ENCODE data around the gene CGAS.
"Not testable (repeated sequence)": the region's sequence is repeated elsewhere in the genome, so short reads cannot be mapped to it uniquely, and the experiment has no call there.

Gene CGAS

GRCh38 chr6:73452107-73452461, at the start of gene CGAS:
TSS of gene CGAS (minus strand) at chr6:73452297. CDS start at chr6:73452181, 116 bp downstream.
- DNase-seq: peak; percentile 70

GRCh38 chr6:73497915-73498314, 45.8 kb upstream of the CGAS start:
- no peak for DNase-seq

- DNase-seq: peak; percentile 12
These were observed 39.3 kb upstream of the CGAS start for GRCh38 chr6:73491377-73491776.

GRCh38 chr6:73487473-73487872, 35.4 kb upstream of the CGAS start:
- no peak for DNase-seq

GRCh38 chr6:73484438-73484837, 32.3 kb upstream of the CGAS start:
- no peak for DNase-seq

- no peak for DNase-seq
These were observed 29.9 kb upstream of the CGAS start for GRCh38 chr6:73481969-73482368.

- no peak for DNase-seq
These were observed 25.3 kb upstream of the CGAS start for GRCh38 chr6:73477407-73477806.

- no peak for DNase-seq
These were observed 24.6 kb upstream of the CGAS start for GRCh38 chr6:73476723-73477122.

- no peak for DNase-seq
These were observed 19.7 kb upstream of the CGAS start for GRCh38 chr6:73471686-73472290.

- DNase-seq: peak; percentile 91
These were observed 9.6 kb upstream of the CGAS start, which contains the start of gene MTO1 for GRCh38 chr6:73461537-73462350. TSS of gene MTO1 (plus strand) at chr6:73461737. CDS start at chr6:73461855, 118 bp downstream.

GRCh38 chr6:73460056-73460455, 8.0 kb upstream of the CGAS start:
- no peak for DNase-seq

- DNase-seq: not testable (repeated sequence)
These were observed 7.4 kb upstream of the CGAS start for GRCh38 chr6:73459474-73459873.

GRCh38 chr6:73455865-73456629, 4.0 kb upstream of the CGAS start:
- DNase-seq: no peak

GRCh38 chr6:73451223-73452106, 632 bp downstream of the CGAS start:
- peak; percentile 58 for DNase-seq

GRCh38 chr6:73443555-73443954, 8.5 kb downstream of the CGAS start:
- DNase-seq: no peak

- no peak for DNase-seq
These were observed 16.9 kb downstream of the CGAS start for GRCh38 chr6:73435236-73435635.

- no peak for DNase-seq
These were observed 30.6 kb downstream of the CGAS start for GRCh38 chr6:73421534-73421933.

GRCh38 chr6:73418081-73418741, 33.9 kb downstream of the CGAS start:
- peak; percentile 10 for DNase-seq

GRCh38 chr6:73413102-73413501, 39.0 kb downstream of the CGAS start:
- no peak for DNase-seq

GRCh38 chr6:73409395-73409794, 42.7 kb downstream of the CGAS start:
- DNase-seq: no peak

- no peak for DNase-seq
These were observed 51.4 kb downstream of the CGAS start for GRCh38 chr6:73400656-73401055.

- DNase-seq: no peak
These were observed 56.2 kb downstream of the CGAS start for GRCh38 chr6:73395875-73396274.

Measured in fibroblast of skin of right quadriceps (primary cell).